ENCODE results near the gene HAUS1. TPM values are rescaled to one million over a fixed set of nuclear protein-coding genes. Genes with fewer than 3 reads are reported as not detected.
A peak's percentile ranks its signal among the peaks of the same experiment; 100 is the strongest.

The HAUS1 gene
- total RNA-seq, 1 experiment from 2014 or later: 58.7 TPM

GRCh38 chr18:46155641-46156051 is 51.5 kb downstream of the HAUS1 start:
- peaks cover 32% of the 10 kb centered on the region for H3K4me1 Mint-ChIP-seq
- H3K9me3 Mint-ChIP-seq: peaks cover 8% of the 10 kb centered on the region
- DNase-seq (ENCODE audit: low spot score) (no peak), ATAC-seq (no peak; the same call in 1 of the 2 replicates)
- TF ChIP-seq FOXP4 (CRISPR knock-in tag; IDR thresholded peaks at IDR 0.05) (no peak), NR2C2 (CRISPR knock-in tag; IDR thresholded peaks at IDR 0.05) (no peak), GABPB1 (CRISPR knock-in tag; IDR thresholded peaks at IDR 0.05) (no peak), USF1 (CRISPR knock-in tag; IDR thresholded peaks at IDR 0.05) (no peak), RORB (CRISPR knock-in tag; IDR thresholded peaks at IDR 0.05) (no peak)
- H3K4me3 Mint-ChIP-seq: no peak overlapping the region
- H3K27me3 Mint-ChIP-seq (ENCODE audit: low read depth): no peaks in the 10 kb centered on the region; the same call in 1 of the 2 replicates
- peak overlapping the region; percentile 48; the same call in 1 of the 2 replicates for H3K27ac Mint-ChIP-seq
- no peaks in the 10 kb centered on the region for H3K36me3 Mint-ChIP-seq
- CTCF ChIA-PET: interaction anchor here (1.0 kb wide), 1 partner anchor 18 kb away, joined by 6 read pairs; a partner anchor contains a TSS
- POLR2A ChIA-PET: no interaction called here

- TF ChIP-seq ATF1 (CRISPR knock-in tag; IDR thresholded peaks at IDR 0.05) (no peak), ZNF121 (CRISPR knock-in tag; IDR thresholded peaks at IDR 0.05) (peak; percentile 32; the same call in 1 of the 2 replicates)
- peaks cover 8% of the 10 kb centered on the region for H3K9me3 Mint-ChIP-seq
- DNase-seq (ENCODE audit: low spot score) (no peak), ATAC-seq (no peak)
- no peak overlapping the region for H3K27ac Mint-ChIP-seq
- no peak overlapping the region for H3K4me3 Mint-ChIP-seq
- ChIA-PET CTCF (interaction anchor here (1.0 to 1.2 kb wide), 2 partner anchors 17 to 502 kb away, joined by 5 to 6 read pairs; a partner anchor contains a TSS), POLR2A (no interaction called here)
- H3K4me1 Mint-ChIP-seq: peaks cover 32% of the 10 kb centered on the region
- H3K27me3 Mint-ChIP-seq (ENCODE audit: low read depth): no peaks in the 10 kb centered on the region; the same call in 1 of the 2 replicates
- H3K36me3 Mint-ChIP-seq: no peaks in the 10 kb centered on the region
Observed at GRCh38 chr18:46156124-46156745, 52.0 kb downstream of the HAUS1 start.

GRCh38 chr18:46156843-46157242 is 52.7 kb downstream of the HAUS1 start:
- POLR2A ChIA-PET: no interaction called here
- Mint-ChIP-seq H3K36me3 (no peaks in the 10 kb centered on the region), H3K4me1 (peaks cover 30% of the 10 kb centered on the region), H3K9me3 (peaks cover 8% of the 10 kb centered on the region), H3K27me3 (ENCODE audit: low read depth) (no peaks in the 10 kb centered on the region; the same call in 1 of the 2 replicates), H3K4me3 (no peak overlapping the region), H3K27ac (no peak overlapping the region)
- no peak for ATAC-seq
- CTCF ChIA-PET: interaction anchor here (1.2 to 3.4 kb wide), 2 partner anchors 16 to 501 kb away, joined by 5 to 30 read pairs; a partner anchor contains a TSS
- no peak for DNase-seq (ENCODE audit: low spot score)
- no peak for TF ChIP-seq AR (CRISPR knock-in tag; IDR thresholded peaks at IDR 0.05)
- no peak for TF ChIP-seq RELA (CRISPR knock-in tag; IDR thresholded peaks at IDR 0.05; ENCODE audit: borderline replicate concordance)
- TF ChIP-seq FOXK1 (CRISPR knock-in tag; IDR thresholded peaks at IDR 0.05): no peak
- no peak for TF ChIP-seq HMGXB4 (CRISPR knock-in tag; IDR thresholded peaks at IDR 0.05)
- no peak for TF ChIP-seq ATF3 (CRISPR knock-in tag; conservative IDR thresholded peaks at IDR 0.05)
- no peak for TF ChIP-seq TEAD4 (CRISPR knock-in tag; IDR thresholded peaks at IDR 0.05)
- no peak for TF ChIP-seq CTCF (IDR thresholded peaks at IDR 0.05)
- no peak for TF ChIP-seq JUN (CRISPR knock-in tag; IDR thresholded peaks at IDR 0.05)
- TF ChIP-seq TP53 (CRISPR knock-in tag; IDR thresholded peaks at IDR 0.05): no peak
- TF ChIP-seq STAT6 (CRISPR knock-in tag; conservative IDR thresholded peaks at IDR 0.05; ENCODE audit: low read depth): no peak
- TF ChIP-seq PREB (CRISPR knock-in tag; IDR thresholded peaks at IDR 0.05; ENCODE audit: borderline replicate concordance): no peak

Data from WTC11 (cell line).